ENCODE measurements around the gene EPS15.
"Not testable (repeated sequence)": the region's sequence is repeated elsewhere in the genome, so short reads cannot be mapped to it uniquely, and the experiment has no call there.

DNA sequence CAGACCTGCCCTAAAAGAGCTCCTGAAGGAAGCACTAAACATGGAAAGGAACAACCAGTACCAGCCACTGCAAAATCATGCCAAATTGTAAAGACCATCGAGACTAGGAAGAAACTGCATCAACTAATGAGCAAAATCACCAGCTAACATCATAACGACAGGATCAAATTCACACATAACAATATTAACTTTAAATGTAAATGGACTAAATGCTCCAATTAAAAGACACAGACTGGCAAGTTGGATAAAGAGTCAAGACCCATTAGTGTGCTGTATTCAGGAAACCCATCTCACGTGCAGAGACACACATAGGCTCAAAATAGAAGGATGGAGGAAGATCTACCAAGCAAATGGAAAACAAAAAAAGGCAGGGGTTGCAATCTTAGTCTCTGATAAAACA, 131.8 kb downstream of the EPS15 start:
- TF ChIP-seq, protein P1, sequence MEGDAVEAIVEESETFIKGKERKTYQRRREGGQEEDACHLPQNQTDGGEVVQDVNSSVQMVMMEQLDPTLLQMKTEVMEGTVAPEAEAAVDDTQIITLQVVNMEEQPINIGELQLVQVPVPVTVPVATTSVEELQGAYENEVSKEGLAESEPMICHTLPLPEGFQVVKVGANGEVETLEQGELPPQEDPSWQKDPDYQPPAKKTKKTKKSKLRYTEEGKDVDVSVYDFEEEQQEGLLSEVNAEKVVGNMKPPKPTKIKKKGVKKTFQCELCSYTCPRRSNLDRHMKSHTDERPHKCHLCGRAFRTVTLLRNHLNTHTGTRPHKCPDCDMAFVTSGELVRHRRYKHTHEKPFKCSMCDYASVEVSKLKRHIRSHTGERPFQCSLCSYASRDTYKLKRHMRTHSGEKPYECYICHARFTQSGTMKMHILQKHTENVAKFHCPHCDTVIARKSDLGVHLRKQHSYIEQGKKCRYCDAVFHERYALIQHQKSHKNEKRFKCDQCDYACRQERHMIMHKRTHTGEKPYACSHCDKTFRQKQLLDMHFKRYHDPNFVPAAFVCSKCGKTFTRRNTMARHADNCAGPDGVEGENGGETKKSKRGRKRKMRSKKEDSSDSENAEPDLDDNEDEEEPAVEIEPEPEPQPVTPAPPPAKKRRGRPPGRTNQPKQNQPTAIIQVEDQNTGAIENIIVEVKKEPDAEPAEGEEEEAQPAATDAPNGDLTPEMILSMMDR (IDR thresholded peaks at IDR 0.05): not testable (repeated sequence)
- not testable (repeated sequence) for TF ChIP-seq POLR2A, POLR2AphosphoS5 (IDR thresholded peaks at IDR 0.05)
